WTC11 (cell line): ENCODE measurements around the gene RTN4.

ENCODE experiments used
- CREM ChIP-seq: sonication (generic); formaldehyde crosslinking; IDR thresholded peaks from 2 replicates; pipeline ENCODE4 v1.8.1; 2022; ENCODE audit warnings: mild to moderate bottlenecking, missing genetic modification reagents, moderate library complexity
- ELF4 ChIP-seq: sonication (generic); formaldehyde crosslinking; IDR thresholded peaks from 2 replicates; pipeline ENCODE4 v1.8.1; 2022; ENCODE audit warnings: low read depth, mild to moderate bottlenecking, moderate library complexity, missing genetic modification reagents
- PREB ChIP-seq: sonication (generic); formaldehyde crosslinking; IDR thresholded peaks from 2 replicates; pipeline ENCODE4 v1.8.1; 2022; ENCODE audit warnings: mild to moderate bottlenecking, missing genetic modification reagents, moderate library complexity, borderline replicate concordance
- TF ChIP-seq, protein P1 (sequence below): fragments of 200-600 bp; IDR thresholded peaks from 2 replicates; pipeline ENCODE4 v1.8.0; 2022; ENCODE audit warnings: antibody characterized with exemption
- TF ChIP-seq, protein P2 (sequence below): sonication (generic); formaldehyde crosslinking; IDR thresholded peaks from 2 replicates; pipeline ENCODE4 v1.8.0; 2022; ENCODE audit warnings: mild to moderate bottlenecking, missing genetic modification reagents

DNA sequence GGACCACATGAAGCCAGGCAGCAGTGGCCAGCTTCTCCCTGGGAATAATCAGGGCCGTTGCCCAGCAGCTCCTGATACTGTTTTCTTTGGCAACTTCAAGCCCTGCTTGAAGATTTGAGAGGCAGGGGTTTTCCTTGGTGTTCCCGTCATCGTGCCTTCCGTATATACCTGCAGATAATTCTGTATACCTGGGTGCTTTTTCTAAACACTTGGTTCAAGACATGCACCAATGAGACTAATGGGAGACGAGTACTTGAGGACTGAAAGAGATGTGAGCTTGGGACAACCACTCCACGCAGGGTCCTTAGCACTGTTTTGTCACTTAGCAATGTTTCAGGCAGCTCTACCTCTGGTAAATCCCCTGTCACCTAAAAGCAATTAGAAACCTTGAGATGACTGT lies 118.8 kb downstream of the RTN4 start:
- TF ChIP-seq ELF4 (CRISPR knock-in tag) (no peak), CREM (CRISPR knock-in tag) (no peak), PREB (CRISPR knock-in tag) (no peak)
- TF ChIP-seq, protein P1, sequence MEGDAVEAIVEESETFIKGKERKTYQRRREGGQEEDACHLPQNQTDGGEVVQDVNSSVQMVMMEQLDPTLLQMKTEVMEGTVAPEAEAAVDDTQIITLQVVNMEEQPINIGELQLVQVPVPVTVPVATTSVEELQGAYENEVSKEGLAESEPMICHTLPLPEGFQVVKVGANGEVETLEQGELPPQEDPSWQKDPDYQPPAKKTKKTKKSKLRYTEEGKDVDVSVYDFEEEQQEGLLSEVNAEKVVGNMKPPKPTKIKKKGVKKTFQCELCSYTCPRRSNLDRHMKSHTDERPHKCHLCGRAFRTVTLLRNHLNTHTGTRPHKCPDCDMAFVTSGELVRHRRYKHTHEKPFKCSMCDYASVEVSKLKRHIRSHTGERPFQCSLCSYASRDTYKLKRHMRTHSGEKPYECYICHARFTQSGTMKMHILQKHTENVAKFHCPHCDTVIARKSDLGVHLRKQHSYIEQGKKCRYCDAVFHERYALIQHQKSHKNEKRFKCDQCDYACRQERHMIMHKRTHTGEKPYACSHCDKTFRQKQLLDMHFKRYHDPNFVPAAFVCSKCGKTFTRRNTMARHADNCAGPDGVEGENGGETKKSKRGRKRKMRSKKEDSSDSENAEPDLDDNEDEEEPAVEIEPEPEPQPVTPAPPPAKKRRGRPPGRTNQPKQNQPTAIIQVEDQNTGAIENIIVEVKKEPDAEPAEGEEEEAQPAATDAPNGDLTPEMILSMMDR = no peak
- TF ChIP-seq, protein P2, sequence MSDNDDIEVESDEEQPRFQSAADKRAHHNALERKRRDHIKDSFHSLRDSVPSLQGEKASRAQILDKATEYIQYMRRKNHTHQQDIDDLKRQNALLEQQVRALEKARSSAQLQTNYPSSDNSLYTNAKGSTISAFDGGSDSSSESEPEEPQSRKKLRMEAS = no peak
